Measurements from ENCODE around the gene ZNF683.

DNA sequence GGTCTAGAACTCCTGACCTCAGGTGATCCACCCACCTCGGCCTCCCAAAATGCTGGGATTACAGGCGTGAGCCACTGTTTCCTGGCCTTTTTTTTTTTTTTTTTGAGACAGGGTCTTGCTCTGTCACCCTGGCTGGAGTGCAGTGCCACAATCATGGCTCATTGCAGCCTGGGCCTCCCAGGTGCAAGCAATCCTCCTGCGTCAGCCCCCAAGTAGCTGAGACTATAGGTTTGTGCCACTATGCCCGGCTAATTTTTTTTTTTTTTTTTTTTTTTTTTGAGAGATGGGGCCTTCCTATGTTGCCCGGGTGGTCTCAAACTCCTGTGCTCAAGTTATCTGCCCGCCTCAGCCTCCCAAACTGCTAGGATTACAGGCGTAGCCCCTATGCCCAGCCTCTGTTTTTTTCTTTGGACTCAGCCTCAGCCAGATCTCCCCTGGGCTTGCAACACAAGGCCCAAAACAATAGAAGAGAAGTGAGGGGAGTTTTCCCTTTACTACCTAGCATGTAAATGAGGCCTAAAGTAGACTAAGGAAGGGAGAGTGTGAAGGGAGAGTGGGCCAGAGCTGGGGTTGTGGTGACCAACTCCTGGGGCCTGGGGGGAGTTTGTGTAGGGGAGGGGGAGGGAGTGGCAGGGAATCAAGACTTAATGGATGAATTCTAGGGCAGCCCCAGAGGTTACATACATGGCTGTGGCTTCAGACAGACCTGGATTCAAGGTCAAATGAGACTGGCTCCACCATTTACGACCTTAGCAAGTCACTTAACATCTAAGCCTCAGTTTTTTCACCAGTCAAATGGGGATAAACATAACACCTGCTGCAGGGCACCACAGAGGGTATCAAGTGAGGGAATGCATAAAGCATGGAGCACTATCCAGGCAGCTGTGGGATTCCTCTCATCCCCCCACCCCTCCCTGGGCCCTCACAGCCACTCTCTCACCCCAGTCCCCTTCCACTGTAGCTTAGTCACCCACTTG, 56.4 kb downstream of the ZNF683 start:
- no peak for TF ChIP-seq CTCF (IDR thresholded peaks at IDR 0.05)
- no peak for TF ChIP-seq POLR2A (IDR thresholded peaks at IDR 0.05)
- TF ChIP-seq POLR2AphosphoS5 (IDR thresholded peaks at IDR 0.05): no peak
